ENCODE data around the gene MYO1D.
"Not testable (repeated sequence)": the region's sequence is repeated elsewhere in the genome, so short reads cannot be mapped to it uniquely, and the experiment has no call there.

The MYO1D gene

GRCh38 chr17:32876417-32877163, at the start of gene MYO1D:
Gene MYO1D (minus strand): TSS chr17:32877124. CDS start chr17:32876872, 252 bp downstream.
- peak; percentile 18 for DNase-seq

GRCh38 chr17:32926183-32926582, 49.3 kb upstream of the MYO1D start:
- no peak for DNase-seq

DNA sequence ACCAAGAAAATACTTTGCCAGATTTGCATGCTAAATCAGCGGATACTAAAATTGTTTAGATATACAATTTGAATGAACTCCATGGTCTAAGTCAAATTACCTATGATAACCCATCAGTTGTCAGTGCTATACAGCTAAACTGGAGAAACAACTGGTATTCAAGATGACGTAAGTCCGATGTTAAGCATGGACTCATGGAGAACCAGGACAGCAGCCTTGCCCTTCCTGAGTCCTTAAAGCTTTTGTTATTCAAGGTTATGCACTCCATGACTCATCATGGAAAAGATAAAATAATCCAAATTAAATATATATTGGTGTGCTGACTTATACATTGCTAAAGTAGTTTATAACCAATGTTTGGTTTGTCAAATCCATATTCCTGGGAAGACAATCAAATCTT, 47.0 kb upstream of the MYO1D start:
- not testable (repeated sequence) for DNase-seq

- DNase-seq = no peak
Observed at GRCh38 chr17:32921017-32921416, 44.1 kb upstream of the MYO1D start.

DNA sequence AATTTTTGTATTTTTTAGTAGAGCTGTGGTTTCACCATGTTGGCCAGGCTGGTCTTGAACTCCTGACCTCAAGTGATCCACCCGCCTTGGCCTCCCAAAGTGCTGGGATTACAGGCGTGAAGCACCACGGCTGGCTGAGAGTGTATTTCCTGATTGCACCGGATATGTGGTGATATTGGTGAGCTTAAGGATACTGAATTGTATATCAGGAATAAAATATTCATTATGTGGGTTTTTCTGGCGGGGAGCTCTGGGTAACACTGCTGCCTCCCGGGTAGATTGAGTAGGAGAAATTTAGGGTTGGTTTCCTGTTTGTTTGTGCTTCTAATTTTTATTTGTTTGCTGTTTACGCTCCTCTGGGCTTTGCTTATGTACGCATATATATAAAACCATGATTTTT, 43.4 kb upstream of the MYO1D start:
- no peak for DNase-seq

- DNase-seq = not testable (repeated sequence)
Observed at GRCh38 chr17:32919876-32920275, 43.0 kb upstream of the MYO1D start.

DNA sequence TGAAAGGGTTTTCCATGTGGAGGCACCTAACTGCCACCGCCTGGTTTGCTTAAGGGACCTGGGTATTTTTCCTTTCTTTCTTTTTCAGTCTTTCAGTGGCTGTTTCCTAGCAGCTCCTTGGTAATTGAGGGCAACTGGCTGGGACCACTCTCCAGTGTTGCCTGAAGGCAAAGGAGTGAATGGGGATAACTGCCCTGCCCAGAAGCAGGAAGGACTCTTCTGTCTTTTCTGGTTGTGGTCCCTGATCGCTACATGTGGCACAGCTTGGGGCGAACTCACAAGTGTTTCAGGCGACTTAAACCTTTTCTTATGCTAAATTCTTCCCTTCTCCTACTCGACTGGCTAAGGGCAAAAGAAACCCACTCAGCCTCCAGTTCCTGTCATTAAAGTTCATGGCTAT, 40.9 kb upstream of the MYO1D start:
- DNase-seq = no peak

GRCh38 chr17:32917081-32917480, 40.2 kb upstream of the MYO1D start:
- no peak for DNase-seq

GRCh38 chr17:32916134-32916533, 39.2 kb upstream of the MYO1D start:
- no peak for DNase-seq

DNA sequence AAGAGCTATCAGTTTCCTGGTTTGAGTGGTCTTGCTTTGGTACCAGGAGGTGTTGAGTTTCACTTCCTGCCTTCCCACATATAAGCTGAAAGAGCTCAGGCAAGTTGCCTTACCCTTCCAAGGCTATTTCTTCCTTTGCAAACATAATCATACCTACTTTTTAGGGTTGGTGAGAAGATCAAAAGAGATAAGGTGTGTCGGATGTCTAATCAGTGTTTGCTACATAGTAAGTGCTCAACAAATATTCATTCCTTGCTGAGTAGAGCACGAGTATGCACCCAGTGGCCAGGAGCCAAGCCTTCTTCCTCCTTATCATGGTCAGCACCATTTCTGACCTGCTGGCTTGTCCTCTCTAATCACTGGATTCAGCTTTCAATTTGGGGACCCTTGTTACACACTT, 38.3 kb upstream of the MYO1D start:
- no peak for DNase-seq

DNA sequence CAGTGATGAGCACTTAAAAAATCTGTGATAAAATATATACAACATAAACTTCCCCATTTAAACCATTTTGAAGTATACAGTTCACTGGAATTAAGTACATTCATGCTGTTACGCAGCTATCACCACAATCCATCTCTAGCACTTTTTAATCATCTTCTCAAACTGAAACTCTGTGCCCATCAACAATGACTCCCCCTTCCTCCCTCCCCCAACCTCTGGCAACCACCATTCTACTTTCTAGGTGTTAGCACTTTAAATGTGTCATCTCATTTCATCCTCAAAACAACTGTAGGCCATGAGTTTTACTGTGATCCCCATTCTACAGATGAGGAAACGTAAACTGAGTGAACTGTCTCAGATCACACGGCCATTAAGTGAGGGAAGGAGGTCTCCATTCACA, 37.3 kb upstream of the MYO1D start:
- DNase-seq = no peak

DNA sequence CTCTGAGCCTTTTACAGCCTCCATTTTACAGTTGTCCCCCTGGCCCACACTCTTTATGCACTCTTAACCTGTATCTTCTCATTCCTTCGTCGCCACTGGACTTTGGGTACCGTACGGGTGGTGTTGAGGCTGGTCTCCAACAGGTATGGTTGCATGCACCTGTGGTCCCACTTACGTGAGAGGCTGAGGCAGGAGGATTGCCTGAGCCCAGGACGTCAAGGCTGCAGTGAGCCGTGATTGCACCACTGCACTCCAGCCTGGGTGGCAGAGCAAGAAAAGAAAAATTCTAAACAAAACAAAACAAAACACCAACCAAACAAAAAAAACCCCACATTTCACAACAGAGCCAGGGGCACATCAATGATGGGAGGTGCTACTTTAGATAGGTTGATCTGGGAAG, 36.7 kb upstream of the MYO1D start:
- DNase-seq = no peak

- DNase-seq = no peak
Observed at GRCh38 chr17:32912218-32912897, 35.4 kb upstream of the MYO1D start.

- DNase-seq = no peak
Observed at GRCh38 chr17:32910769-32911168, 33.8 kb upstream of the MYO1D start.

- DNase-seq = peak; percentile 61
Observed at GRCh38 chr17:32909787-32910369, 33.0 kb upstream of the MYO1D start.

GRCh38 chr17:32907583-32907982, 30.7 kb upstream of the MYO1D start:
- DNase-seq = no peak

DNA sequence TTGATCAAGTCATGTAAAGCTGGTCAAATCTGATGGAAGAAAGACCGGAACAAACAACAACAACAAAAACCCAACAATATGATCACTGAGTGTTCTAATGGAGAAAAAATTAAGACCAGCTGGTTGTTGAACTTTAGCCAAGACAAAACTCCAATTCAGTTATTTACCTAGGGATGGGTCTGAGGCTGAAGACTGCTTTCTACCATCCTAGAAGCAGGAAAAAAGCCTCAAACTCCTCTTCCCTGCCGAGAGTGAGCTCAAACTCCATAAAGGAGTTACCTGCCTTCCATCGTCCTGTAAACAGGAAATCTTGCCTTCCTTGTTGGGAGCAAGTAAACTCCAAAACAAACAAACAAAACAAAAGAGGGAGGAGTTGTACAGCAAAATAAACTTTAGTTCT, 28.0 kb upstream of the MYO1D start:
- no peak for DNase-seq

- DNase-seq = no peak
Observed at GRCh38 chr17:32903774-32904673, 27.1 kb upstream of the MYO1D start.

- DNase-seq = no peak
Observed at GRCh38 chr17:32901743-32902142, 24.8 kb upstream of the MYO1D start.

DNA sequence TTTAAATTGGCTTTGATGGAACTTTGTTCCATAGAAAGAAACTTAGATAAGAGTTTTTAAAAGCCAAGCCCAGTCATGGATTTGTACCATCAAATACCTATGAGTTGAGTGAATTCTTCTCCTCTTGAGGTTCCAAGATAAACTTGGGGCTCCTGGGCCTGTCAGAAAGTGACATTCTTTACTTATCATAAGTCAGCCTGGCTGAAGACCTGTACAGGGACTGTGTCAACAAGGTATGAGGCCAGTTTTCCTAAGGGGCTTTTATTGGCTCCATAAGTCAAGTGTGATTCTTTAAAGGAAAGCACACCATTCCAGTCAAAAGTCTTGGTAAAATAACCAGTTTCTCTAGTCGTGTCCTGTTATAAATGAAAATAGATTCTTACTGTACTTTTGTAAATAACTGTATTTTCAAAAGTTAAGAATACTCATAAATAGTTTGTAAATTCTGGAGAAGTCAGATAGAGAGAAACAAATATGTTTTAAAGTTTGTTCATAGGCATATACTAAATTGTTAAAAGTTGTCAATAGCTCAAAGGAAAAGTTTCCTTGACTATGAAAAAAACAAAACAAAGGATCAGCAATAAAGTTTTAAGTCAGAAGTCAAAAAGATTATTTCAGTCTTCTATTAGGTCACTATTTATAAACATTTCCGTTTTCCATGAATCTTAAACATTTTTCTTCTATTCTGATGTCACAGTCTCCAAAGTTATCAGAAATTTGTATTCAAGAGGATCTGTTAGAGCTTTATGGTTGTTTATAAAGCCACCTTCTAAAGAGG, 22.5 kb upstream of the MYO1D start:
- no peak for DNase-seq

DNA sequence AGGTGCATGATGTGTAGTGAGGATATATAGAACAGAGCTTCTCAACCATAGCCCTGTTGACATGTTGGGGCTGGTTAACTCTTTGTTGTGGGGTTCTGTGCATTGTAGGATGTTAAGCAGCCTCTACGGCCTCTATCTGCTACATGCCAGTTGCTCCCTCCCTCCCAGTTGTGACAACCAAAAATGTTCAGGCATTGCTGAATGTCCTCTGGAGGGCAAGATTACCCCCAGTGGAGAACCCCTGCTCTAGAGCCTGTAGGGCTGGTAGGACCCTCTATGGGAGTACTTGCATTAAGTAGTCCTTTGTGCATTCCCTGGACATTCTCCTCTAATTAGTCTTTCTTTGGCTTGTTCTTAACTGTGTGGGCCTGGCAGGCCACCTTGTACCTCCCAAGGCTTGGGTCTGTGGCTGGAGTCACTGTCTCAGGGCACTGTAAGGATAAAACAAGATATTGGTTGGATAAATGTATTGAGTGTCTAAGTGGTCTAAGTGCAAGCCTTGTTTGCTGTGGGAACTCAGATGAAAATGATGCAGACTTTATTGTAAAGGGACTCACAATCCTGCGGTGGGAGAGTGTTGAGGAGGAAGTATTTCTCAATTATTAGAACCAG, 19.8 kb upstream of the MYO1D start:
- no peak for DNase-seq

- DNase-seq = no peak
Observed at GRCh38 chr17:32894245-32894644, 17.3 kb upstream of the MYO1D start.
